ENCODE measurements around the gene NDNF. TPM values are rescaled to one million over a fixed set of nuclear protein-coding genes. Genes with fewer than 3 reads are reported as not detected.

NDNF gene
- polyA plus RNA-seq, 3 donors, result not detected

GRCh38 chr4:121061861-121062260 is 10.5 kb downstream of the NDNF start:
- H3K36me3 Mint-ChIP-seq, result no peaks in the 10 kb centered on the region
- peaks cover 0 to 3% (median 2%) of the 10 kb centered on the region in 7 donors for H3K9me3 Mint-ChIP-seq
- no peaks in the 10 kb centered on the region for H3K79me2 ChIP-seq (ENCODE audit: insufficient read depth, low read length)
- peaks cover 26% of the 10 kb centered on the region for H3K4me1 Mint-ChIP-seq
- no peaks in the 10 kb centered on the region for H3K9me3 ChIP-seq (replicated peaks in 1 of 2; ENCODE audit: control insufficient read depth in 1 of 2, insufficient read depth in 1 of 2, low read length in 2 of 2)
- no peaks in the 10 kb centered on the region for H3K36me3 ChIP-seq (replicated peaks in 1 of 2; ENCODE audit: control insufficient read depth in 1 of 2, insufficient read depth in 2 of 2, low read length in 2 of 2)
- no peak overlapping the region for H3K27ac Mint-ChIP-seq
- H3K27me3 ChIP-seq (ENCODE audit: control insufficient read depth in 2 of 2, insufficient read depth in 2 of 2, low read length in 2 of 2), result peaks cover 0 to 7% of the 10 kb centered on the region in 2 donors
- no peak for DNase-seq
- H3K9ac ChIP-seq (ENCODE audit: insufficient read depth, low read length, poor library complexity, severe bottlenecking), result no peak overlapping the region
- no CpG with 5 or more reads among the region's 3 CpGs for WGBS (ENCODE audit: insufficient coverage)
- H4K20me1 ChIP-seq (ENCODE audit: insufficient read depth, low read length), result no peaks in the 10 kb centered on the region
- H2AFZ ChIP-seq (ENCODE audit: insufficient read depth, low read depth, low read length, poor library complexity, severe bottlenecking), result no peak overlapping the region
- no peak overlapping the region for H3K4me3 ChIP-seq (replicated peaks in 1 of 3; ENCODE audit: low read depth in 2 of 3, low read length in 3 of 3)
- no peak overlapping the region for H3K4me3 Mint-ChIP-seq
- intact Hi-C loops (cut with micrococcal nuclease), result no loop called here
- peaks cover 5 to 20% (median 13%) of the 10 kb centered on the region in 3 donors for H3K27me3 Mint-ChIP-seq (ENCODE audit: low read depth in 3 of 3)
- no peak overlapping the region for H3K27ac ChIP-seq (ENCODE audit: low read depth in 1 of 2, low read length in 2 of 2)
- no peak overlapping the region for H3K4me2 ChIP-seq (replicated peaks; ENCODE audit: extremely low read depth, low read length, poor library complexity, severe bottlenecking)
- H3K4me1 ChIP-seq (ENCODE audit: control insufficient read depth in 1 of 2, insufficient read depth in 2 of 2, low read length in 2 of 2), result peaks cover 14 to 31% of the 10 kb centered on the region in 2 donors
- no peak for TF ChIP-seq CTCF (IDR thresholded peaks at IDR 0.05)

GRCh38 chr4:121061215-121061614 is 11.1 kb downstream of the NDNF start:
- H3K4me3 ChIP-seq (replicated peaks in 1 of 3; ENCODE audit: low read depth in 2 of 3, low read length in 3 of 3), result no peak overlapping the region
- DNase-seq, result no peak
- Mint-ChIP-seq H3K4me3 (no peak overlapping the region), H3K4me1 (peaks cover 26% of the 10 kb centered on the region), H3K9me3 (peaks cover 0 to 3% (median 2%) of the 10 kb centered on the region in 7 donors), H3K36me3 (no peaks in the 10 kb centered on the region), H3K27ac (no peak overlapping the region), H3K27me3 (ENCODE audit: low read depth in 3 of 3) (peaks cover 5 to 20% (median 13%) of the 10 kb centered on the region in 3 donors)
- H3K9me3 ChIP-seq (replicated peaks in 1 of 2; ENCODE audit: control insufficient read depth in 1 of 2, insufficient read depth in 1 of 2, low read length in 2 of 2), result no peaks in the 10 kb centered on the region
- no peak overlapping the region for H3K9ac ChIP-seq (ENCODE audit: insufficient read depth, low read length, poor library complexity, severe bottlenecking)
- no peak overlapping the region for H2AFZ ChIP-seq (ENCODE audit: insufficient read depth, low read depth, low read length, poor library complexity, severe bottlenecking)
- WGBS (ENCODE audit: insufficient coverage), result 93% methylated on average over 12 of the region's 12 CpGs
- peaks cover 14 to 31% of the 10 kb centered on the region in 2 donors for H3K4me1 ChIP-seq (ENCODE audit: control insufficient read depth in 1 of 2, insufficient read depth in 2 of 2, low read length in 2 of 2)
- no peak for TF ChIP-seq CTCF (IDR thresholded peaks at IDR 0.05)
- no peaks in the 10 kb centered on the region for H3K36me3 ChIP-seq (replicated peaks in 1 of 2; ENCODE audit: control insufficient read depth in 1 of 2, insufficient read depth in 2 of 2, low read length in 2 of 2)
- H3K4me2 ChIP-seq (replicated peaks; ENCODE audit: extremely low read depth, low read length, poor library complexity, severe bottlenecking), result no peak overlapping the region
- no peaks in the 10 kb centered on the region for H4K20me1 ChIP-seq (ENCODE audit: insufficient read depth, low read length)
- intact Hi-C loops (cut with micrococcal nuclease), result no loop called here
- H3K27me3 ChIP-seq (ENCODE audit: control insufficient read depth in 2 of 2, insufficient read depth in 2 of 2, low read length in 2 of 2), result peaks cover 0 to 7% of the 10 kb centered on the region in 2 donors
- H3K27ac ChIP-seq (ENCODE audit: low read depth in 1 of 2, low read length in 2 of 2), result no peak overlapping the region
- no peaks in the 10 kb centered on the region for H3K79me2 ChIP-seq (ENCODE audit: insufficient read depth, low read length)
